Measurements from ENCODE around the gene KRTAP4-4. TPM values are rescaled to one million over a fixed set of nuclear protein-coding genes. Genes with fewer than 3 reads are reported as not detected.

KRTAP4-4 gene
- total and polyA plus RNA-seq, 2 of the 4 experiments (the other 2 are of a cell fraction) = not detected

- Histone ChIP-seq H3K23ac (ENCODE audit: low read depth, low read length) (no peak overlapping the region), H2AFZ (replicated peaks; ENCODE audit: low read length, poor library complexity) (no peak overlapping the region), H4K20me1 (ENCODE audit: insufficient read depth, low read length) (no peaks in the 10 kb centered on the region), H3K27ac (ENCODE audit: insufficient read depth, low read length) (no peak overlapping the region), H2BK120ac (ENCODE audit: low read depth, low read length) (0 out of 2 replicates have a peak overlapping the region, but pooled peaks have one; percentile 28), H2AK9ac (replicated peaks; ENCODE audit: low read depth, low read length, poor library complexity) (no peak overlapping the region), H2BK20ac (ENCODE audit: low read depth, low read length) (no peak overlapping the region), H2AK5ac (ENCODE audit: low read depth, low read length) (no peak overlapping the region), H3K4ac (ENCODE audit: low read depth, low read length) (no peak overlapping the region), H4K8ac (ENCODE audit: low read depth in 2 of 2, low read length in 2 of 2) (peak overlapping the region in 1 of 2 experiments; percentile 16; a peak in 1 of 4 replicates), H3K4me2 (ENCODE audit: low read depth, low read length) (no peak overlapping the region), H3K9ac (ENCODE audit: low read depth, low read length) (no peak overlapping the region), H3K18ac (ENCODE audit: low read depth, low read length) (no peak overlapping the region; the same call in 1 of the 2 replicates), H4K91ac (ENCODE audit: insufficient read depth, low read depth, low read length) (no peak overlapping the region), H2BK15ac (ENCODE audit: low read depth, low read length) (0 out of 3 replicates have a peak overlapping the region, but pooled peaks have one; percentile 68), H2BK5ac (ENCODE audit: low read depth, low read length, poor library complexity, severe bottlenecking) (peak overlapping the region; percentile 54), H3K27me3 (ENCODE audit: control insufficient read depth, insufficient read depth, low read length) (no peaks in the 10 kb centered on the region), H4K5ac (ENCODE audit: low read depth, low read length) (no peak overlapping the region), H3K9me3 (ENCODE audit: control insufficient read depth, insufficient read depth, low read length) (peaks cover 2% of the 10 kb centered on the region; the same call in 1 of the 2 replicates), H3K36me3 (ENCODE audit: control insufficient read depth, insufficient read depth, low read length) (no peaks in the 10 kb centered on the region), H3K79me1 (ENCODE audit: low read depth in 1 of 2, low read length in 2 of 2) (no peaks in the 10 kb centered on the region), H3K4me3 (ENCODE audit: insufficient read depth, low read depth, low read length) (no peak overlapping the region), H3K14ac (replicated peaks; ENCODE audit: low read depth, low read length) (no peak overlapping the region), H3K4me1 (ENCODE audit: control insufficient read depth, insufficient read depth, low read length) (no peaks in the 10 kb centered on the region), H3K9me1 (ENCODE audit: insufficient read depth, low read length) (no peaks in the 10 kb centered on the region), H3K56ac (ENCODE audit: extremely low read depth, insufficient read depth, low read length) (no peak overlapping the region)
- no peak for TF ChIP-seq RFX5 (IDR thresholded peaks at IDR 0.05; ENCODE audit: low read depth, low read length)
- no peak for TF ChIP-seq MXI1 (IDR thresholded peaks at IDR 0.05; ENCODE audit: borderline replicate concordance, low read depth, low read length)
- TF ChIP-seq RAD21 (IDR thresholded peaks at IDR 0.05; ENCODE audit: low read length) = no peak
- no peak for TF ChIP-seq NFE2L2 (IDR thresholded peaks at IDR 0.05; ENCODE audit: low read depth, low read length)
- TF ChIP-seq MAFK (IDR thresholded peaks at IDR 0.05; ENCODE audit: low read depth, low read length) = no peak; the same call in 1 of the 2 replicates
- TF ChIP-seq USF2 (IDR thresholded peaks at IDR 0.05; ENCODE audit: low read depth, low read length) = no peak
- TF ChIP-seq CTCF (conservative IDR thresholded peaks at IDR 0.05; ENCODE audit: low read depth, low read length) = no peak
- TF ChIP-seq CHD1 (IDR thresholded peaks at IDR 0.05; ENCODE audit: low read depth, low read length) = no peak
- no peak for TF ChIP-seq FOS (IDR thresholded peaks at IDR 0.05; ENCODE audit: low read depth, low read length)
- no peak for TF ChIP-seq RCOR1 (IDR thresholded peaks at IDR 0.05; ENCODE audit: insufficient replicate concordance, low read length)
- no peak for TF ChIP-seq BHLHE40 (IDR thresholded peaks at IDR 0.05; ENCODE audit: low read depth, low read length)
- TF ChIP-seq SMC3 (IDR thresholded peaks at IDR 0.05; ENCODE audit: low read depth, low read length) = no peak
- TF ChIP-seq MAZ (IDR thresholded peaks at IDR 0.05; ENCODE audit: borderline replicate concordance, low read depth, low read length) = no peak
- no peak for TF ChIP-seq ELK1 (IDR thresholded peaks at IDR 0.05; ENCODE audit: borderline replicate concordance, low read depth, low read length)
- TF ChIP-seq CEBPB (IDR thresholded peaks at IDR 0.05; ENCODE audit: low read depth, low read length) = no peak
- TF ChIP-seq POLR2A (IDR thresholded peaks at IDR 0.05; ENCODE audit: low read depth, low read length) = no peak
- in situ Hi-C loops (cut with MboI; ENCODE audit: low sequenced_read_pairs) = no loop called here
- no CpG with 5 or more reads among the region's 2 CpGs for WGBS, 2 experiments (ENCODE audit: extremely low coverage in 2 of 2, insufficient read length in 1 of 2)
- intact Hi-C loops (cut with micrococcal nuclease) = no loop called here
- DNase-seq = no peak
- ChIA-PET CTCF (no interaction called here), POLR2A (ENCODE audit: unreplicated experiment) (no interaction called here)
- BruUV-seq (replicated peaks) = no TSS peak
- no peak for ATAC-seq (ENCODE audit: low read depth)
- dilution Hi-C loops (cut with HindIII; ENCODE audit: low sequenced_read_pairs, unreplicated experiment) = no loop called here
These were observed 35.5 kb downstream of the KRTAP4-4 start for GRCh38 chr17:41125064-41125463.
